A549 (cell line): Measurements from ENCODE around the gene ADAMTS12. TPM values are rescaled to one million over a fixed set of nuclear protein-coding genes. Genes with fewer than 3 reads are reported as not detected.
A peak's percentile ranks its signal among the peaks of the same experiment; 100 is the strongest.

Experiments
- ATAC-seq, 2 experiments: fragments of 200-7000 bp in 1 of 2; fragments of >200 bp in 1 of 2; cut with Nextera tagmentation in 1 of 2; cut with Tn5 transposase in 1 of 2; 3 replicates each; pipeline versions ENCODE4 v1.8.0 to v1.9.1; 2018 to 2020; ENCODE audit warnings: mild to moderate bottlenecking in 1 of 2, moderate library complexity in 1 of 2
- CTCF ChIA-PET: fragments of 300-600 bp; sonication (Branson Sonifier 250); formaldehyde crosslinking; extraction: SDS; loops from one replicate; lab custom pipeline; 2021; ENCODE audit warnings: antibody characterized with exemption, inconsistent platforms; lab: Yijun Ruan, JAX
- POLR2A ChIA-PET: fragments of 350-600 bp; formaldehyde crosslinking; extraction: SDS; loops from one replicate; lab custom pipeline; 2021; ENCODE audit warnings: antibody characterized with exemption, inconsistent platforms; lab: Yijun Ruan, JAX
- DNase-seq, 2 experiments: peaks; one replicate each; pipeline versions ENCODE4 v3.0.0 to v3.0.0-alpha.2; 2011 to 2016; ENCODE audit warnings: low read depth in 1 of 2, low spot score in 1 of 2
- FAIRE-seq: peaks from 2 replicates; lab custom pipeline; 2011; peaks lifted over from hg19 to GRCh38; lab: Jason Lieb, UNC
- H3K27ac ChIP-seq, 2 experiments: fragments of >200 bp; sonication (Bioruptor Twin); formaldehyde crosslinking; 3 replicates each; pipeline ENCODE4 v1.5.1; 2016 to 2017
- H3K4me1 ChIP-seq: fragments of >200 bp; sonication (Bioruptor Twin); formaldehyde crosslinking; 3 replicates; pipeline ENCODE4 v1.6.1; 2016
- H3K4me2 ChIP-seq: fragments of >200 bp; sonication (Bioruptor Twin); formaldehyde crosslinking; 3 replicates; pipeline ENCODE4 v1.6.1; 2016
- H3K4me3 ChIP-seq: fragments of >200 bp; sonication (Bioruptor Twin); formaldehyde crosslinking; 3 replicates; pipeline ENCODE4 v1.5.1; 2016
- H3K9me3 ChIP-seq: fragments of >200 bp; sonication (Bioruptor Twin); formaldehyde crosslinking; 3 replicates; pipeline ENCODE4 v1.6.1; 2016
- ATOH8 ChIP-seq: fragments of 250-450 bp; sonication (Bioruptor Pico); IDR thresholded peaks from 2 replicates; pipeline ENCODE4 v1.5.0; 2020; ENCODE audit warnings: low read depth, mild to moderate bottlenecking, moderate library complexity
- BCL3 ChIP-seq: fragments of >200 bp; sonication (Bioruptor Twin); formaldehyde crosslinking; IDR thresholded peaks from 3 replicates; pipeline ENCODE4 v1.6.1; 2016
- CBX8 ChIP-seq: fragments of 200-600 bp; sonication (generic); IDR thresholded peaks from 2 replicates; pipeline ENCODE4 v1.6.1; 2016
- CEBPB ChIP-seq, 2 experiments: fragments of >200 bp in 1 of 2; sonication (Bioruptor Twin) in 1 of 2; formaldehyde crosslinking in 1 of 2; IDR thresholded peaks; 2 replicates each; pipeline ENCODE4 v1.6.1; 2012 to 2016
- CHD2 ChIP-seq: fragments of 150-350 bp; IDR thresholded peaks from 2 replicates; pipeline ENCODE4 v1.6.1; 2014; ENCODE audit warnings: low read length; ENCODE audit not compliant: partially characterized antibody
- CHD4 ChIP-seq: fragments of 200-600 bp; sonication (generic); IDR thresholded peaks from 2 replicates; pipeline ENCODE4 v1.6.1; 2016; ENCODE audit warnings: antibody characterized with exemption, mild to moderate bottlenecking, borderline replicate concordance
- E2F6 ChIP-seq: IDR thresholded peaks from 2 replicates; pipeline ENCODE4 v1.6.1; 2012; ENCODE audit warnings: low read depth, borderline replicate concordance
- EHF ChIP-seq: fragments of 250-450 bp; sonication (Bioruptor Pico); IDR thresholded peaks from 2 replicates; pipeline ENCODE4 v1.5.0; 2020; ENCODE audit warnings: mild to moderate bottlenecking
- EHMT2 ChIP-seq: fragments of 200-600 bp; sonication (generic); IDR thresholded peaks from 2 replicates; pipeline ENCODE4 v1.6.1; 2016; ENCODE audit warnings: antibody characterized with exemption, low read depth, mild to moderate bottlenecking, moderate library complexity
- ELK1 ChIP-seq: fragments of 150-350 bp; IDR thresholded peaks from 2 replicates; pipeline ENCODE4 v1.6.1; 2014; ENCODE audit warnings: low read depth, mild to moderate bottlenecking, low read length
- FOSB ChIP-seq: fragments of 250-450 bp; sonication (Bioruptor Pico); IDR thresholded peaks from 2 replicates; pipeline ENCODE4 v1.5.0; 2020; ENCODE audit warnings: mild to moderate bottlenecking, moderate library complexity
- GATA3 ChIP-seq: IDR thresholded peaks from 2 replicates; pipeline ENCODE4 v1.6.1; 2012; ENCODE audit warnings: borderline replicate concordance
- HEYL ChIP-seq: fragments of 250-450 bp; sonication (Bioruptor Pico); IDR thresholded peaks from 2 replicates; pipeline ENCODE4 v1.8.0; 2021; ENCODE audit warnings: mild to moderate bottlenecking, moderate library complexity
- HOXA7 ChIP-seq: fragments of 250-450 bp; sonication (Bioruptor Pico); IDR thresholded peaks from 2 replicates; pipeline ENCODE4 v1.5.0; 2020; ENCODE audit warnings: mild to moderate bottlenecking, moderate library complexity
- HOXB13 ChIP-seq: fragments of 250-450 bp; sonication (Bioruptor Pico); IDR thresholded peaks from 2 replicates; pipeline ENCODE4 v1.5.0; 2020; ENCODE audit warnings: low read depth, mild to moderate bottlenecking, moderate library complexity
- HOXB5 ChIP-seq: fragments of 250-450 bp; sonication (Bioruptor Pico); IDR thresholded peaks from 2 replicates; pipeline ENCODE4 v1.5.0; 2020; ENCODE audit warnings: mild to moderate bottlenecking, moderate library complexity
- KDM1A ChIP-seq: fragments of 200-600 bp; sonication (generic); IDR thresholded peaks from 2 replicates; pipeline ENCODE4 v1.6.1; 2016; ENCODE audit warnings: low read depth, mild to moderate bottlenecking
- MAX ChIP-seq: IDR thresholded peaks from 2 replicates; pipeline ENCODE4 v1.6.1; 2012
- MAZ ChIP-seq: fragments of 150-350 bp; IDR thresholded peaks from 2 replicates; pipeline ENCODE4 v1.6.1; 2014; ENCODE audit warnings: antibody characterized with exemption, low read depth, low read length, borderline replicate concordance
- NFE2L2 ChIP-seq: fragments of 150-350 bp; conservative IDR thresholded peaks from 2 replicates; pipeline ENCODE4 v1.6.1; 2014; ENCODE audit warnings: low read length
- POLR2A ChIP-seq: IDR thresholded peaks from 2 replicates; pipeline ENCODE4 v1.6.1; 2012; ENCODE audit warnings: mild to moderate bottlenecking, low read length
- RAD21 ChIP-seq, 2 experiments: fragments of >200 bp in 1 of 2; sonication (Bioruptor Twin) in 1 of 2; formaldehyde crosslinking in 1 of 2; IDR thresholded peaks in 1 of 2; conservative IDR thresholded peaks in 1 of 2; 2 replicates in 1 of 2; 3 replicates in 1 of 2; pipeline ENCODE4 v1.6.1; 2012 to 2018; ENCODE audit warnings: inconsistent platforms in 1 of 2
- REST ChIP-seq: fragments of 200-600 bp; sonication (generic); IDR thresholded peaks from 2 replicates; pipeline ENCODE4 v1.6.1; 2016; ENCODE audit warnings: antibody characterized with exemption, mild to moderate bottlenecking, moderate library complexity
- RNF2 ChIP-seq: fragments of 200-600 bp; sonication (generic); IDR thresholded peaks from 2 replicates; pipeline ENCODE4 v1.6.1; 2016; ENCODE audit warnings: low read depth, mild to moderate bottlenecking, antibody characterized with exemption, moderate library complexity, borderline replicate concordance
- SMC3 ChIP-seq: fragments of >200 bp; sonication (Bioruptor Twin); formaldehyde crosslinking; IDR thresholded peaks from 3 replicates; pipeline ENCODE4 v1.6.1; 2018; ENCODE audit warnings: inconsistent platforms
- TP53 ChIP-seq: fragments of 250-450 bp; sonication (Bioruptor Pico); IDR thresholded peaks from 2 replicates; pipeline ENCODE4 v1.5.0; 2021; ENCODE audit warnings: mild to moderate bottlenecking, moderate library complexity
- USF2 ChIP-seq: fragments of 450-650 bp; IDR thresholded peaks from 2 replicates; pipeline ENCODE4 v1.6.1; 2014; ENCODE audit warnings: antibody characterized with exemption
- ZSCAN20 ChIP-seq: fragments of 250-450 bp; sonication (Bioruptor Pico); IDR thresholded peaks from 2 replicates; pipeline ENCODE4 v1.8.0; 2022; ENCODE audit warnings: mild to moderate bottlenecking, moderate library complexity
- WGBS: methylation state at CpG from one replicate; pipeline ENCODE4 v1.1.6; 2017; ENCODE audit errors: missing lambda C conversion rate; 5-methylcytosine and 5-hydroxymethylcytosine counted together
- polyA plus RNA-seq, 4 experiments: library from polyadenylated mRNA; depleted of rRNA in 3 of 4; stranded (reverse); fragments of >200 nt; fragmentation: RNase III in 1 of 4; extraction: RNeasy Plus Mini Kit Qiagen cat#74134 plus additional on column Dnase treatment in 1 of 4; gene quantifications; 2 replicates in 3 of 4; 3 replicates in 1 of 4; pipeline ENCODE4 v1.2.3, GENCODE V29; 2011 to 2017

ADAMTS12 gene
- polyA plus RNA-seq, 2 of the 4 experiments (the other 2 are of a cell fraction), result 4.8 to 6.8 TPM

- Histone ChIP-seq H3K4me2 (0 out of 3 replicates have a peak overlapping the region, but pooled peaks have one; percentile 8), H3K9me3 (no peaks in the 10 kb centered on the region), H3K27ac (0 out of 6 replicates have a peak overlapping the region, but pooled peaks of 1 of the 2 experiments have one; percentile 27), H3K4me3 (no peak overlapping the region), H3K4me1 (peaks cover 30% of the 10 kb centered on the region)
- ATAC-seq (0 out of 6 replicates have a peak, but pooled peaks of 1 of the 2 experiments have one; percentile 13), FAIRE-seq (no peak), DNase-seq (no peak)
- WGBS, result 47% methylated on average over 5 of the region's 5 CpGs
- no peak for TF ChIP-seq ZSCAN20
- TF ChIP-seq SMC3, result no peak
- no peak for TF ChIP-seq EHMT2
- TF ChIP-seq KDM1A, result no peak
- TF ChIP-seq CHD2, result no peak
- TF ChIP-seq HOXB13, result no peak
- no peak for TF ChIP-seq CHD4
- TF ChIP-seq FOSB (CRISPR knock-in tag), result no peak
- no peak for TF ChIP-seq TP53 (CRISPR knock-in tag)
- no peak for TF ChIP-seq RNF2
- no peak for TF ChIP-seq REST
- no peak for TF ChIP-seq CEBPB (IDR thresholded peaks at IDR 0.05)
- no peak for TF ChIP-seq USF2
- TF ChIP-seq POLR2A, result no peak
- TF ChIP-seq ELK1, result no peak
- no peak for TF ChIP-seq E2F6
- no peak for TF ChIP-seq NFE2L2
- CTCF ChIA-PET, result interaction anchor here (1.3 kb wide), 1 partner anchor 14 kb away, joined by 3 read pairs; no protein-coding TSS in a partner anchor
- POLR2A ChIA-PET, result no interaction called here
Measured at GRCh38 chr5:33841891-33842290, 49.9 kb downstream of the ADAMTS12 start.

GRCh38 chr5:33840927-33841547 lies 50.8 kb downstream of the ADAMTS12 start:
- ATAC-seq (peak in 1 of 2 experiments; percentile 24; a peak in 2 of 6 replicates), DNase-seq (no peak), FAIRE-seq (no peak)
- Histone ChIP-seq H3K27ac (no peak overlapping the region), H3K4me2 (no peak overlapping the region), H3K4me3 (no peak overlapping the region), H3K9me3 (no peaks in the 10 kb centered on the region), H3K4me1 (peaks cover 30% of the 10 kb centered on the region)
- POLR2A ChIA-PET, result no interaction called here
- CTCF ChIA-PET, result interaction anchor here (1.3 kb wide), 1 partner anchor 10 kb away, joined by 3 read pairs; no protein-coding TSS in a partner anchor
- TF ChIP-seq GATA3 (no peak), HOXB5 (CRISPR knock-in tag) (no peak), ATOH8 (CRISPR knock-in tag) (no peak), MAZ (no peak), HOXA7 (CRISPR knock-in tag) (no peak), EHF (CRISPR knock-in tag) (no peak), HEYL (CRISPR knock-in tag) (no peak), CBX8 (no peak), SMC3 (no peak), MAX (no peak), ELK1 (no peak), RAD21 (conservative IDR thresholded peaks at IDR 0.05 in 1 of 2, IDR thresholded peaks at IDR 0.05 in 1 of 2) (no peak), ZSCAN20 (no peak), BCL3 (no peak)
